Activated naive CD8-positive, alpha-beta T cell (primary cell): Measurements from ENCODE around the gene ADAMTS9.

ENCODE experiments used
- H3K27ac Mint-ChIP-seq: one replicate; pipeline ENCODE4 v1.8.0; 2021; ENCODE audit warnings: mixed read lengths
- H3K27me3 Mint-ChIP-seq: one replicate; pipeline ENCODE4 v1.8.0; 2021; ENCODE audit warnings: mixed read lengths
- H3K36me3 Mint-ChIP-seq: one replicate; pipeline ENCODE4 v1.8.0; 2021; ENCODE audit warnings: mixed read lengths
- H3K4me1 Mint-ChIP-seq: one replicate; pipeline ENCODE4 v1.8.0; 2021; ENCODE audit warnings: low read depth, mixed read lengths
- H3K4me3 Mint-ChIP-seq: one replicate; pipeline ENCODE4 v1.8.0; 2021; ENCODE audit warnings: mild to moderate bottlenecking, mixed read lengths
- H3K9me3 Mint-ChIP-seq: one replicate; pipeline ENCODE4 v1.8.0; 2021; ENCODE audit warnings: low read depth, mixed read lengths

Gene ADAMTS9

GRCh38 chr3:64651303-64651702 lies 36.5 kb downstream of the ADAMTS9 start:
- no peaks in the 10 kb centered on the region for H3K27me3 Mint-ChIP-seq
- H3K4me1 Mint-ChIP-seq, result no peaks in the 10 kb centered on the region
- H3K36me3 Mint-ChIP-seq, result no peaks in the 10 kb centered on the region
- H3K4me3 Mint-ChIP-seq, result no peak overlapping the region
- H3K27ac Mint-ChIP-seq, result no peak overlapping the region
- H3K9me3 Mint-ChIP-seq, result no peaks in the 10 kb centered on the region

GRCh38 chr3:64650715-64651114 lies 37.1 kb downstream of the ADAMTS9 start:
- no peak overlapping the region for H3K27ac Mint-ChIP-seq
- no peaks in the 10 kb centered on the region for H3K9me3 Mint-ChIP-seq
- no peak overlapping the region for H3K4me3 Mint-ChIP-seq
- no peaks in the 10 kb centered on the region for H3K36me3 Mint-ChIP-seq
- H3K4me1 Mint-ChIP-seq, result no peaks in the 10 kb centered on the region
- no peaks in the 10 kb centered on the region for H3K27me3 Mint-ChIP-seq

GRCh38 chr3:64650096-64650622 lies 37.6 kb downstream of the ADAMTS9 start:
- Mint-ChIP-seq H3K36me3 (no peaks in the 10 kb centered on the region), H3K27me3 (no peaks in the 10 kb centered on the region), H3K9me3 (no peaks in the 10 kb centered on the region), H3K4me1 (no peaks in the 10 kb centered on the region), H3K27ac (no peak overlapping the region), H3K4me3 (no peak overlapping the region)

DNA sequence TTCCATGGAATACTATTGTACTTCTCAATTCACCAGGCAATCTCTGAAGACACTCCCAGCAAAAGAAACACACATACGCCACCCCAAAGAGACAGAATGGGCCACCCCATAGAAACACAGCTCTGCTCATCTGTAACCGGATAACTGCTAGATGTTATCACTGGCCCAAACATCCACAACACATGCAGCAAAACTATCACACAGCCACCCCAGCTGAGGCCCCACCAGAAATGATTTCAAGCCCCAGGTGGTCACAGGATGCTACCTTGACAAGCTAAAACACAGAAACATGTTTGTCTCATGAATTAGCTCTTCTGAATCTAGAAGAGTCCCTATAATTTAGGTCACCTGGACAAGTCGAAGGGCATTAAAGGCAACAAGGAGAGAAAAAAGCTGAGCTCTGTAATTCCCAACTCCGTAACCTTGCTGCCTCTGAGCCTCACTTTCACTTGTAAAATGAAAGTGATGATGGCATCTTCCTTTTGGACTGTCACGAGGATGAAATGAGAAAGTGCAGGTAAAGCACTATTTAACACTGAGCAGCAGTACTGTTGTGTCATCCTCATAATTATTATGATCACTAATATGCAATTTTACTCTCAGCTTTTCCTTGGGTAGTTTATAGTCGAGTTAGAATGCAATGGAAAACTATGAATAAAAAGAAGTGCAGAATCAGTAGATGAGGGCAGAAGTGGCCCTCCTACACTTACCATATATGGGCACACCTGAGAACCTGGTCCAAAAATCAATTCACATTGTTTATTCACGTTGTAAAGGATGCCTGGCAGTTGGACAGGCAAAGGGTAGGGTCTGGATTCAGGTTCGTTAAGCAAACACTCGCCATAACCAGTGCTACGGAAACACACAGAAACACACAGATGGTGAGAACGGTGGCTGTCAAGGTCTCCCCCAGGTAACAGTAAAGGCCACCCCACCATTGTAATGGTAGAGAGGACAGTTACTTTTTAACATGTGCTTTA lies 38.6 kb downstream of the ADAMTS9 start:
- no peak overlapping the region for H3K4me3 Mint-ChIP-seq
- no peak overlapping the region for H3K27ac Mint-ChIP-seq
- H3K36me3 Mint-ChIP-seq, result no peaks in the 10 kb centered on the region
- no peaks in the 10 kb centered on the region for H3K4me1 Mint-ChIP-seq
- no peaks in the 10 kb centered on the region for H3K27me3 Mint-ChIP-seq
- H3K9me3 Mint-ChIP-seq, result no peaks in the 10 kb centered on the region

- H3K9me3 Mint-ChIP-seq, result no peaks in the 10 kb centered on the region
- no peak overlapping the region for H3K27ac Mint-ChIP-seq
- H3K4me1 Mint-ChIP-seq, result no peaks in the 10 kb centered on the region
- H3K36me3 Mint-ChIP-seq, result no peaks in the 10 kb centered on the region
- H3K4me3 Mint-ChIP-seq, result no peak overlapping the region
- no peaks in the 10 kb centered on the region for H3K27me3 Mint-ChIP-seq
Measured at GRCh38 chr3:64647825-64648224, 40.0 kb downstream of the ADAMTS9 start.

DNA sequence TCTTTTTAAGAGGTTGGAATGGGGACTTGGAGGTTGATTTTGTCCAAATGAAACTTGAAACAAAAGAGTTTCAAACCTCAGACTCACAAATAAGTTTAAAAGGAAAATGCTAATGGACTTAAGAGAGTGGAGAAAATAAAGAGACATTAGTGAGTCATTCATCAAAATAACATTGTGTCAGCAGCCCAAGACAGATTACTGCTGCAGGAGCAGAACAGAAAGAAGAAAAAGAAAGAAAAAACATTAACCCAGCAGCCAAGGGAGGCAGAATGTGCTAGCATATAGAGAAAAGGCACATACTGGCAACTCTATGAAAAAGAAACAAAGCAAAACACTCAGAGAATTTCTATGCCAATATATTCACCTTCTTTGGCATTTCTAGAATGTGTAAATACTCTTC lies 42.6 kb downstream of the ADAMTS9 start:
- Mint-ChIP-seq H3K27me3 (no peaks in the 10 kb centered on the region), H3K27ac (no peak overlapping the region), H3K4me3 (no peak overlapping the region), H3K36me3 (no peaks in the 10 kb centered on the region), H3K4me1 (no peaks in the 10 kb centered on the region), H3K9me3 (no peaks in the 10 kb centered on the region)

GRCh38 chr3:64644483-64644882 lies 43.3 kb downstream of the ADAMTS9 start:
- no peaks in the 10 kb centered on the region for H3K4me1 Mint-ChIP-seq
- H3K36me3 Mint-ChIP-seq, result no peaks in the 10 kb centered on the region

GRCh38 chr3:64642327-64643151 lies 45.3 kb downstream of the ADAMTS9 start:
- Mint-ChIP-seq H3K4me1 (no peaks in the 10 kb centered on the region), H3K9me3 (no peaks in the 10 kb centered on the region), H3K27me3 (no peaks in the 10 kb centered on the region), H3K36me3 (no peaks in the 10 kb centered on the region), H3K4me3 (no peak overlapping the region), H3K27ac (no peak overlapping the region)

More at GRCh38 chr3:64644483-64644882, 43.3 kb downstream of the ADAMTS9 start:
- H3K9me3 Mint-ChIP-seq, result no peaks in the 10 kb centered on the region
- no peaks in the 10 kb centered on the region for H3K27me3 Mint-ChIP-seq
- no peak overlapping the region for H3K4me3 Mint-ChIP-seq
- H3K27ac Mint-ChIP-seq, result no peak overlapping the region

- no peaks in the 10 kb centered on the region for H3K27me3 Mint-ChIP-seq
- no peaks in the 10 kb centered on the region for H3K9me3 Mint-ChIP-seq
- no peak overlapping the region for H3K4me3 Mint-ChIP-seq
- H3K4me1 Mint-ChIP-seq, result no peaks in the 10 kb centered on the region
- no peaks in the 10 kb centered on the region for H3K36me3 Mint-ChIP-seq
- H3K27ac Mint-ChIP-seq, result no peak overlapping the region
Measured at GRCh38 chr3:64638981-64639481, 48.8 kb downstream of the ADAMTS9 start.

DNA sequence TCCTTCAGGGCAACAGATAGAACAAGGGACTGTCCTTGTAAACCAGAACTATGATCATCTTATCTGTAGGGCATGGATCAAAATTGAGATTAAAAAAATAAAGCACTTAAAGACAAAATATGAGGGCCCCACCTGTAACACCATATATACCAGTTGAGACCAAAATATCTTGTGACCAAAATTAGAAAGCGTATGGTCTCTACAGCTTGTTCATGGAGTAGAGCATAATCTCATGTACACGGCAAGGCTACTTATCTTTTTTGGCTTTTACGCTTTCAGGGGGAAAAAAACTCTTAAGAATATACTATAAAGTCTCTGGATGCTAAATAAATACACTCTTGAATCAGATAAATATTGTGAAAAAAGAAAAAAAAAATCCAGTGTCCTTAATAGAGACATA lies 49.3 kb downstream of the ADAMTS9 start:
- no peaks in the 10 kb centered on the region for H3K9me3 Mint-ChIP-seq
- H3K27me3 Mint-ChIP-seq, result no peaks in the 10 kb centered on the region
- no peak overlapping the region for H3K4me3 Mint-ChIP-seq
- H3K27ac Mint-ChIP-seq, result no peak overlapping the region
- no peaks in the 10 kb centered on the region for H3K4me1 Mint-ChIP-seq
- H3K36me3 Mint-ChIP-seq, result no peaks in the 10 kb centered on the region

- Mint-ChIP-seq H3K36me3 (no peaks in the 10 kb centered on the region), H3K9me3 (peaks cover 2% of the 10 kb centered on the region), H3K4me3 (no peak overlapping the region), H3K27me3 (no peaks in the 10 kb centered on the region), H3K27ac (no peak overlapping the region), H3K4me1 (no peaks in the 10 kb centered on the region)
Measured at GRCh38 chr3:64634417-64634816, 53.4 kb downstream of the ADAMTS9 start.

- Mint-ChIP-seq H3K4me1 (no peaks in the 10 kb centered on the region), H3K9me3 (peaks cover 5% of the 10 kb centered on the region), H3K27me3 (no peaks in the 10 kb centered on the region), H3K4me3 (no peak overlapping the region), H3K36me3 (no peaks in the 10 kb centered on the region), H3K27ac (no peak overlapping the region)
Measured at GRCh38 chr3:64631951-64632350, 55.8 kb downstream of the ADAMTS9 start.

- no peaks in the 10 kb centered on the region for H3K4me1 Mint-ChIP-seq
- H3K27me3 Mint-ChIP-seq, result no peaks in the 10 kb centered on the region
- peaks cover 5% of the 10 kb centered on the region for H3K9me3 Mint-ChIP-seq
- no peak overlapping the region for H3K27ac Mint-ChIP-seq
- H3K36me3 Mint-ChIP-seq, result no peaks in the 10 kb centered on the region
- H3K4me3 Mint-ChIP-seq, result no peak overlapping the region
Measured at GRCh38 chr3:64627471-64628321, 60.1 kb downstream of the ADAMTS9 start.

GRCh38 chr3:64627042-64627441 lies 60.8 kb downstream of the ADAMTS9 start:
- H3K27me3 Mint-ChIP-seq, result no peaks in the 10 kb centered on the region
- H3K4me1 Mint-ChIP-seq, result no peaks in the 10 kb centered on the region
- H3K4me3 Mint-ChIP-seq, result no peak overlapping the region
- no peaks in the 10 kb centered on the region for H3K36me3 Mint-ChIP-seq
- H3K27ac Mint-ChIP-seq, result no peak overlapping the region
- peaks cover 5% of the 10 kb centered on the region for H3K9me3 Mint-ChIP-seq
